HEK293T (cell line): ENCODE data around the gene L3MBTL4.

Experiments
- ARNT ChIP-seq: fragments of 450-650 bp; IDR thresholded peaks from 2 replicates; pipeline ENCODE4 v1.6.1; 2017; ENCODE audit warnings: mild to moderate bottlenecking
- BHLHE40 ChIP-seq: fragments of 450-650 bp; IDR thresholded peaks from 2 replicates; pipeline ENCODE4 v1.6.1; 2016; ENCODE audit warnings: mild to moderate bottlenecking, moderate library complexity, borderline replicate concordance
- ELF4 ChIP-seq: fragments of 450-650 bp; IDR thresholded peaks from 2 replicates; pipeline ENCODE4 v1.6.1; 2017; ENCODE audit warnings: antibody characterized with exemption
- FOXM1 ChIP-seq: fragments of 450-650 bp; IDR thresholded peaks from 2 replicates; pipeline ENCODE4 v1.6.1; 2017; ENCODE audit warnings: mild to moderate bottlenecking, borderline replicate concordance
- SP1 ChIP-seq: fragments of 450-650 bp; IDR thresholded peaks from 2 replicates; pipeline ENCODE4 v1.6.1; 2017

- TF ChIP-seq ELF4 (no peak), SP1 (no peak), BHLHE40 (no peak), FOXM1 (no peak), ARNT (no peak)
Observed at GRCh38 chr18:6018671-6019070, 396.0 kb downstream of the L3MBTL4 start.
